Right atrium auricular region (tissue), 2 donors: ENCODE measurements around the gene CHRM3. TPM values are rescaled to one million over a fixed set of nuclear protein-coding genes. Genes with fewer than 3 reads are reported as not detected.

Source experiments
- DNase-seq: peaks from one replicate; pipeline ENCODE4 v3.0.0-alpha.2; 2019; ENCODE audit warnings: low spot score
- H3K27ac ChIP-seq, 2 donors: fragments of 200-600 bp; sonication (generic); 1 replicate in 1 of 2; 2 replicates in 1 of 2; pipeline ENCODE4 v1.5.1; 2016 to 2019
- H3K27me3 ChIP-seq, 2 donors: fragments of 200-600 bp; sonication (generic); one replicate each; pipeline versions ENCODE4 v1.5.1 to v1.6.0; 2017 to 2019
- H3K36me3 ChIP-seq: fragments of 200-600 bp; sonication (generic); one replicate; pipeline ENCODE4 v1.5.1; 2016
- H3K4me1 ChIP-seq, 2 donors: fragments of 200-600 bp; sonication (generic); one replicate each; pipeline versions ENCODE4 v1.5.1 to v1.6.0; 2017 to 2019
- H3K4me3 ChIP-seq, 2 donors: fragments of 200-600 bp; sonication (generic); 1 replicate in 1 of 2; 2 replicates in 1 of 2; pipeline ENCODE4 v1.5.1; 2017 to 2019; ENCODE audit warnings: mild to moderate bottlenecking in 1 of 2, moderate library complexity in 1 of 2
- H3K9me3 ChIP-seq, 2 donors: fragments of 200-600 bp; sonication (generic); one replicate each; pipeline ENCODE4 v1.5.1; 2019
- total RNA-seq, 2 donors: library from RNA; depleted of rRNA; stranded (reverse); fragments of >200 nt; gene quantifications; one replicate each; pipeline ENCODE4 v1.1.0, GENCODE V29; 2016
- TF ChIP-seq, protein P1 (sequence below), 2 donors: fragments of 200-600 bp; sonication (generic); IDR thresholded peaks; one replicate each; pipeline ENCODE4 v1.5.1; 2019; ENCODE audit warnings: antibody characterized with exemption in 2 of 2

CHRM3 gene
- total RNA-seq, 2 donors from 2014 or later: 2.2 to 2.4 TPM

- no peak overlapping the region for H3K27ac ChIP-seq
- H3K9me3 ChIP-seq: no peaks in the 10 kb centered on the region
- no peaks in the 10 kb centered on the region for H3K4me1 ChIP-seq
These were observed 31.7 kb downstream of the CHRM3 start for GRCh38 chr1:239417986-239418640.

GRCh38 chr1:239418681-239419080, 32.3 kb downstream of the CHRM3 start:
- no peaks in the 10 kb centered on the region for H3K27me3 ChIP-seq
- no peaks in the 10 kb centered on the region for H3K9me3 ChIP-seq
- DNase-seq: no peak
- no peaks in the 10 kb centered on the region for H3K4me1 ChIP-seq
- H3K27ac ChIP-seq: no peak overlapping the region
- no peak overlapping the region for H3K4me3 ChIP-seq
- TF ChIP-seq, protein P1, sequence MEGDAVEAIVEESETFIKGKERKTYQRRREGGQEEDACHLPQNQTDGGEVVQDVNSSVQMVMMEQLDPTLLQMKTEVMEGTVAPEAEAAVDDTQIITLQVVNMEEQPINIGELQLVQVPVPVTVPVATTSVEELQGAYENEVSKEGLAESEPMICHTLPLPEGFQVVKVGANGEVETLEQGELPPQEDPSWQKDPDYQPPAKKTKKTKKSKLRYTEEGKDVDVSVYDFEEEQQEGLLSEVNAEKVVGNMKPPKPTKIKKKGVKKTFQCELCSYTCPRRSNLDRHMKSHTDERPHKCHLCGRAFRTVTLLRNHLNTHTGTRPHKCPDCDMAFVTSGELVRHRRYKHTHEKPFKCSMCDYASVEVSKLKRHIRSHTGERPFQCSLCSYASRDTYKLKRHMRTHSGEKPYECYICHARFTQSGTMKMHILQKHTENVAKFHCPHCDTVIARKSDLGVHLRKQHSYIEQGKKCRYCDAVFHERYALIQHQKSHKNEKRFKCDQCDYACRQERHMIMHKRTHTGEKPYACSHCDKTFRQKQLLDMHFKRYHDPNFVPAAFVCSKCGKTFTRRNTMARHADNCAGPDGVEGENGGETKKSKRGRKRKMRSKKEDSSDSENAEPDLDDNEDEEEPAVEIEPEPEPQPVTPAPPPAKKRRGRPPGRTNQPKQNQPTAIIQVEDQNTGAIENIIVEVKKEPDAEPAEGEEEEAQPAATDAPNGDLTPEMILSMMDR (IDR thresholded peaks at IDR 0.05): no peak
- H3K36me3 ChIP-seq: no peaks in the 10 kb centered on the region

More at GRCh38 chr1:239417986-239418640, 31.7 kb downstream of the CHRM3 start:
- Histone ChIP-seq H3K36me3 (no peaks in the 10 kb centered on the region), H3K4me3 (no peak overlapping the region), H3K27me3 (no peaks in the 10 kb centered on the region)
- no peak for DNase-seq
- TF ChIP-seq, protein P1 (IDR thresholded peaks at IDR 0.05): no peak

- Histone ChIP-seq H3K27ac (no peak overlapping the region), H3K4me1 (no peaks in the 10 kb centered on the region)
- TF ChIP-seq, protein P1 (IDR thresholded peaks at IDR 0.05): no peak
These were observed 35.4 kb downstream of the CHRM3 start for GRCh38 chr1:239421811-239422210.

GRCh38 chr1:239422818-239423217, 36.5 kb downstream of the CHRM3 start:
- TF ChIP-seq, protein P1 (IDR thresholded peaks at IDR 0.05): no peak
- no peaks in the 10 kb centered on the region for H3K36me3 ChIP-seq
- H3K9me3 ChIP-seq: no peaks in the 10 kb centered on the region
- no peak for DNase-seq
- no peak overlapping the region for H3K4me3 ChIP-seq
- H3K4me1 ChIP-seq: no peaks in the 10 kb centered on the region
- H3K27me3 ChIP-seq: no peaks in the 10 kb centered on the region
- no peak overlapping the region for H3K27ac ChIP-seq

More at GRCh38 chr1:239421811-239422210, 35.4 kb downstream of the CHRM3 start:
- Histone ChIP-seq H3K4me3 (no peak overlapping the region), H3K27me3 (no peaks in the 10 kb centered on the region), H3K9me3 (no peaks in the 10 kb centered on the region), H3K36me3 (no peaks in the 10 kb centered on the region)
- no peak for DNase-seq

GRCh38 chr1:239426821-239427475, 40.6 kb downstream of the CHRM3 start:
- no peaks in the 10 kb centered on the region for H3K4me1 ChIP-seq
- no peaks in the 10 kb centered on the region for H3K27me3 ChIP-seq
- H3K27ac ChIP-seq: no peak overlapping the region
- H3K9me3 ChIP-seq: no peaks in the 10 kb centered on the region
- H3K36me3 ChIP-seq: no peaks in the 10 kb centered on the region
- H3K4me3 ChIP-seq: no peak overlapping the region
- DNase-seq: no peak
- TF ChIP-seq, protein P1 (IDR thresholded peaks at IDR 0.05): no peak
